KMS-11 (cell line): Measurements from ENCODE around the gene AXIN1.
"Not testable (repeated sequence)": the region's sequence is repeated elsewhere in the genome, so short reads cannot be mapped to it uniquely, and the experiment has no call there.

ENCODE experiments used
- H2AFZ ChIP-seq: fragments of 200-600 bp; sonication (generic); 2 replicates; pipeline ENCODE4 v1.6.1; 2016; ENCODE audit warnings: antibody characterized with exemption, mixed run types, low read depth
- H3K27ac ChIP-seq: fragments of 200-600 bp; sonication (generic); 2 replicates; pipeline ENCODE4 v1.6.1; 2016; ENCODE audit warnings: mild to moderate bottlenecking, mixed run types
- H3K27me3 ChIP-seq: fragments of 200-600 bp; sonication (generic); 2 replicates; pipeline ENCODE4 v1.6.1; 2017; ENCODE audit warnings: mild to moderate bottlenecking, low read depth, mixed run types, moderate library complexity; ENCODE audit not compliant: insufficient read depth
- H3K36me3 ChIP-seq: fragments of 200-600 bp; sonication (generic); 2 replicates; pipeline ENCODE4 v1.6.1; 2017; ENCODE audit warnings: mild to moderate bottlenecking, mixed run types; ENCODE audit not compliant: insufficient read depth
- H3K4me1 ChIP-seq: fragments of 200-600 bp; sonication (generic); 2 replicates; pipeline ENCODE4 v1.6.1; 2016; ENCODE audit warnings: mild to moderate bottlenecking, low read depth, mixed run types; ENCODE audit not compliant: poor library complexity, severe bottlenecking
- H3K4me2 ChIP-seq: fragments of 200-600 bp; sonication (generic); 2 replicates; pipeline ENCODE4 v1.7.0; 2016; ENCODE audit warnings: mild to moderate bottlenecking, mixed run types
- H3K4me3 ChIP-seq: fragments of 200-600 bp; sonication (generic); IDR thresholded peaks from 2 replicates; pipeline ENCODE4 v1.6.1; 2017; ENCODE audit warnings: low read depth, low read length, mixed read lengths; ENCODE audit not compliant: insufficient read depth
- H3K79me2 ChIP-seq: fragments of 200-600 bp; sonication (generic); 2 replicates; pipeline ENCODE4 v1.6.1; 2016; ENCODE audit warnings: low read depth, mixed run types; ENCODE audit not compliant: insufficient read depth
- H3K9ac ChIP-seq: fragments of 200-600 bp; sonication (generic); 2 replicates; pipeline ENCODE4 v1.6.1; 2016; ENCODE audit warnings: mild to moderate bottlenecking, mixed run types
- H4K20me1 ChIP-seq: fragments of 200-600 bp; sonication (generic); 2 replicates; pipeline ENCODE4 v1.6.1; 2016; ENCODE audit warnings: mild to moderate bottlenecking, mixed run types; ENCODE audit not compliant: insufficient read depth
- CTCF ChIP-seq: fragments of 200-600 bp; sonication (generic); conservative IDR thresholded peaks from 2 replicates; pipeline ENCODE4 v1.6.1; 2017; ENCODE audit warnings: low read depth, mild to moderate bottlenecking, antibody characterized with exemption, low read length, moderate library complexity, mixed read lengths

The AXIN1 gene

GRCh38 chr16:396199-396598 lies 43.7 kb upstream of the AXIN1 start:
- Histone ChIP-seq H3K27me3 (peaks cover 19% of the 10 kb centered on the region), H3K27ac (no peak overlapping the region), H3K4me3 (no peak overlapping the region), H3K9ac (no peak overlapping the region), H3K4me2 (no peak overlapping the region), H3K36me3 (no peaks in the 10 kb centered on the region), H3K4me1 (peaks cover 17% of the 10 kb centered on the region), H4K20me1 (no peaks in the 10 kb centered on the region), H3K79me2 (no peaks in the 10 kb centered on the region), H2AFZ (no peak overlapping the region)
- TF ChIP-seq CTCF, result no peak

- peaks cover 19% of the 10 kb centered on the region for H3K27me3 ChIP-seq
- H3K4me2 ChIP-seq, result no peak overlapping the region
- H3K4me3 ChIP-seq, result no peak overlapping the region
- no peak for TF ChIP-seq CTCF
- peaks cover 7% of the 10 kb centered on the region for H3K4me1 ChIP-seq
- no peak overlapping the region for H2AFZ ChIP-seq
- no peaks in the 10 kb centered on the region for H3K79me2 ChIP-seq
- no peak overlapping the region for H3K27ac ChIP-seq
- H3K36me3 ChIP-seq, result no peaks in the 10 kb centered on the region
- no peak overlapping the region for H3K9ac ChIP-seq
- H4K20me1 ChIP-seq, result no peaks in the 10 kb centered on the region
Observed at GRCh38 chr16:392450-393030, 40.0 kb upstream of the AXIN1 start.

GRCh38 chr16:391885-392335 lies 39.4 kb upstream of the AXIN1 start:
- H2AFZ ChIP-seq, result no peak overlapping the region
- no peak overlapping the region for H3K27ac ChIP-seq
- no peak overlapping the region for H3K4me3 ChIP-seq
- no peak overlapping the region for H3K9ac ChIP-seq
- peaks cover 10% of the 10 kb centered on the region for H3K4me1 ChIP-seq
- peak; percentile 92 for TF ChIP-seq CTCF
- H4K20me1 ChIP-seq, result no peaks in the 10 kb centered on the region
- H3K27me3 ChIP-seq, result peaks cover 19% of the 10 kb centered on the region
- H3K36me3 ChIP-seq, result no peaks in the 10 kb centered on the region
- no peaks in the 10 kb centered on the region for H3K79me2 ChIP-seq
- no peak overlapping the region for H3K4me2 ChIP-seq

GRCh38 chr16:389352-389751 lies 36.8 kb upstream of the AXIN1 start:
- H2AFZ ChIP-seq, result no peak overlapping the region
- no peaks in the 10 kb centered on the region for H3K79me2 ChIP-seq
- no peaks in the 10 kb centered on the region for H3K27me3 ChIP-seq
- no peaks in the 10 kb centered on the region for H3K36me3 ChIP-seq
- TF ChIP-seq CTCF, result no peak
- H3K4me1 ChIP-seq, result peaks cover 19% of the 10 kb centered on the region
- no peaks in the 10 kb centered on the region for H4K20me1 ChIP-seq
- H3K9ac ChIP-seq, result no peak overlapping the region
- no peak overlapping the region for H3K4me3 ChIP-seq
- no peak overlapping the region for H3K27ac ChIP-seq
- no peak overlapping the region for H3K4me2 ChIP-seq

GRCh38 chr16:387761-388666 lies 35.5 kb upstream of the AXIN1 start:
- not testable (repeated sequence) for H3K4me2 ChIP-seq, H3K27ac ChIP-seq, H2AFZ ChIP-seq, H3K79me2 ChIP-seq, H3K36me3 ChIP-seq, H3K27me3 ChIP-seq, H3K9ac ChIP-seq, H3K4me3 ChIP-seq, H4K20me1 ChIP-seq
- peaks cover 22% of the 10 kb centered on the region for H3K4me1 ChIP-seq
